ENCODE measurements around the gene PTH2. TPM values are rescaled to one million over a fixed set of nuclear protein-coding genes. Genes with fewer than 3 reads are reported as not detected.

Gene PTH2
- total RNA-seq, 1 experiment from 2014 or later: 1.0 TPM

GRCh38 chr19:49419173-49419572 is 4.1 kb downstream of the PTH2 start:
- H3K9me3 Mint-ChIP-seq: no peaks in the 10 kb centered on the region
- peaks cover 55% of the 10 kb centered on the region for H3K27me3 Mint-ChIP-seq (ENCODE audit: low read depth)
- peaks cover 67% of the 10 kb centered on the region for H3K4me1 Mint-ChIP-seq
- ChIA-PET POLR2A (no interaction called here), CTCF (interaction anchor here (1.1 to 8.4 kb wide), 2 partner anchors 24 to 29 kb away, joined by 4 to 120 read pairs; partner anchors contain the start of gene KASH5)
- ATAC-seq: no peak
- no peak overlapping the region for H3K27ac Mint-ChIP-seq
- no peaks in the 10 kb centered on the region for H3K36me3 Mint-ChIP-seq
- DNase-seq (ENCODE audit: low spot score): no peak
- no peak overlapping the region for H3K4me3 Mint-ChIP-seq
- TF ChIP-seq ZNF671 (CRISPR knock-in tag; IDR thresholded peaks at IDR 0.05) (no peak), RORB (CRISPR knock-in tag; IDR thresholded peaks at IDR 0.05) (no peak), FOXJ3 (CRISPR knock-in tag; IDR thresholded peaks at IDR 0.05; ENCODE audit: borderline replicate concordance) (no peak), CDX4 (CRISPR knock-in tag; IDR thresholded peaks at IDR 0.05; ENCODE audit: borderline replicate concordance) (no peak), STAT6 (CRISPR knock-in tag; conservative IDR thresholded peaks at IDR 0.05; ENCODE audit: low read depth) (no peak), USF2 (CRISPR knock-in tag; IDR thresholded peaks at IDR 0.05) (no peak), IRF2 (CRISPR knock-in tag; IDR thresholded peaks at IDR 0.05; ENCODE audit: borderline replicate concordance, low read depth) (no peak), ATF1 (CRISPR knock-in tag; IDR thresholded peaks at IDR 0.05) (no peak), ZNF263 (CRISPR knock-in tag; IDR thresholded peaks at IDR 0.05; ENCODE audit: low read depth) (no peak)

GRCh38 chr19:49418511-49418910 is 4.7 kb downstream of the PTH2 start:
- Mint-ChIP-seq H3K4me1 (peaks cover 67% of the 10 kb centered on the region), H3K27me3 (ENCODE audit: low read depth) (peaks cover 54% of the 10 kb centered on the region), H3K9me3 (no peaks in the 10 kb centered on the region), H3K36me3 (no peaks in the 10 kb centered on the region), H3K27ac (no peak overlapping the region), H3K4me3 (no peak overlapping the region)
- no peak for ATAC-seq
- no peak for TF ChIP-seq ZNF219 (CRISPR knock-in tag; IDR thresholded peaks at IDR 0.05; ENCODE audit: borderline replicate concordance)
- TF ChIP-seq MAX (CRISPR knock-in tag; IDR thresholded peaks at IDR 0.05): no peak
- TF ChIP-seq ATF1 (CRISPR knock-in tag; IDR thresholded peaks at IDR 0.05): no peak
- no peak for TF ChIP-seq ETV6 (CRISPR knock-in tag; IDR thresholded peaks at IDR 0.05)
- TF ChIP-seq NR2C2 (CRISPR knock-in tag; IDR thresholded peaks at IDR 0.05): no peak
- no peak for TF ChIP-seq NR1H2 (CRISPR knock-in tag; IDR thresholded peaks at IDR 0.05)
- TF ChIP-seq AR (CRISPR knock-in tag; IDR thresholded peaks at IDR 0.05): no peak
- no peak for DNase-seq (ENCODE audit: low spot score)
- POLR2A ChIA-PET: interaction anchor here (0.7 to 2.0 kb wide), 2 partner anchors 15 to 268 kb away, joined by 3 to 13 read pairs; no protein-coding TSS in a partner anchor
- CTCF ChIA-PET: interaction anchor here (1.1 to 8.4 kb wide), 3 partner anchors 10 to 28 kb away, joined by 4 to 120 read pairs (median 9); partner anchors contain the start of gene KASH5
